ENCODE results near the gene PRAMEF1.

PRAMEF1 gene

GRCh38 chr1:12756273-12756672, 34.9 kb upstream of the PRAMEF1 start:
- TF ChIP-seq CTCF (IDR thresholded peaks at IDR 0.05; ENCODE audit: low read depth, low read length), result no peak
- Histone ChIP-seq H3K9me3 (no peaks in the 10 kb centered on the region), H3K27me3 (no peaks in the 10 kb centered on the region)

GRCh38 chr1:12756768-12757413, 34.3 kb upstream of the PRAMEF1 start:
- Histone ChIP-seq H3K27me3 (no peaks in the 10 kb centered on the region), H3K36me3 (no peaks in the 10 kb centered on the region), H3K4me3 (ENCODE audit: low read depth, low read length) (no peak overlapping the region), H3K4me1 (no peaks in the 10 kb centered on the region), H3K9me3 (no peaks in the 10 kb centered on the region)
- no peak for DNase-seq
- TF ChIP-seq CTCF (IDR thresholded peaks at IDR 0.05; ENCODE audit: low read depth, low read length), result no peak

More at GRCh38 chr1:12756273-12756672, 34.9 kb upstream of the PRAMEF1 start:
- H3K36me3 ChIP-seq, result no peaks in the 10 kb centered on the region
- no peak overlapping the region for H3K4me3 ChIP-seq (ENCODE audit: low read depth, low read length)
- DNase-seq, result no peak
- H3K4me1 ChIP-seq, result no peaks in the 10 kb centered on the region

GRCh38 chr1:12757836-12758235, 33.4 kb upstream of the PRAMEF1 start:
- TF ChIP-seq CTCF (IDR thresholded peaks at IDR 0.05; ENCODE audit: low read depth, low read length), result no peak
- H3K9me3 ChIP-seq, result no peaks in the 10 kb centered on the region
- DNase-seq, result no peak
- no peaks in the 10 kb centered on the region for H3K4me1 ChIP-seq
- H3K27me3 ChIP-seq, result no peaks in the 10 kb centered on the region
- H3K36me3 ChIP-seq, result no peaks in the 10 kb centered on the region
- no peak overlapping the region for H3K4me3 ChIP-seq (ENCODE audit: low read depth, low read length)

GRCh38 chr1:12760256-12760795, 30.9 kb upstream of the PRAMEF1 start:
- TF ChIP-seq CTCF (IDR thresholded peaks at IDR 0.05; ENCODE audit: low read depth, low read length), result peak; percentile 8; the same call in 1 of the 2 replicates
- H3K9me3 ChIP-seq, result no peaks in the 10 kb centered on the region
- no peaks in the 10 kb centered on the region for H3K27me3 ChIP-seq
- no peak overlapping the region for H3K4me3 ChIP-seq (ENCODE audit: low read depth, low read length)
- no peaks in the 10 kb centered on the region for H3K36me3 ChIP-seq
- DNase-seq, result no peak
- no peaks in the 10 kb centered on the region for H3K4me1 ChIP-seq

- no peak overlapping the region for H3K4me3 ChIP-seq (ENCODE audit: low read depth, low read length)
- H3K36me3 ChIP-seq, result no peaks in the 10 kb centered on the region
- no peaks in the 10 kb centered on the region for H3K9me3 ChIP-seq
- DNase-seq, result no peak
- no peaks in the 10 kb centered on the region for H3K27me3 ChIP-seq
- H3K4me1 ChIP-seq, result no peaks in the 10 kb centered on the region
- no peak for TF ChIP-seq CTCF (IDR thresholded peaks at IDR 0.05; ENCODE audit: low read depth, low read length)
Measured at GRCh38 chr1:12761781-12762180, 29.4 kb upstream of the PRAMEF1 start.

GRCh38 chr1:12762766-12763165, 28.4 kb upstream of the PRAMEF1 start:
- no peak for TF ChIP-seq CTCF (IDR thresholded peaks at IDR 0.05; ENCODE audit: low read depth, low read length)
- H3K36me3 ChIP-seq, result no peaks in the 10 kb centered on the region
- no peaks in the 10 kb centered on the region for H3K27me3 ChIP-seq
- no peaks in the 10 kb centered on the region for H3K4me1 ChIP-seq
- no peak for DNase-seq
- no peaks in the 10 kb centered on the region for H3K9me3 ChIP-seq
- no peak overlapping the region for H3K4me3 ChIP-seq (ENCODE audit: low read depth, low read length)

Data from BE2C (cell line).